ENCODE data around the gene BANF2. TPM values are rescaled to one million over a fixed set of nuclear protein-coding genes. Genes with fewer than 3 reads are reported as not detected.
A peak's percentile ranks its signal among the peaks of the same experiment; 100 is the strongest.

BANF2 gene
- total RNA-seq, 2 experiments from 2014 or later, result not detected

DNA sequence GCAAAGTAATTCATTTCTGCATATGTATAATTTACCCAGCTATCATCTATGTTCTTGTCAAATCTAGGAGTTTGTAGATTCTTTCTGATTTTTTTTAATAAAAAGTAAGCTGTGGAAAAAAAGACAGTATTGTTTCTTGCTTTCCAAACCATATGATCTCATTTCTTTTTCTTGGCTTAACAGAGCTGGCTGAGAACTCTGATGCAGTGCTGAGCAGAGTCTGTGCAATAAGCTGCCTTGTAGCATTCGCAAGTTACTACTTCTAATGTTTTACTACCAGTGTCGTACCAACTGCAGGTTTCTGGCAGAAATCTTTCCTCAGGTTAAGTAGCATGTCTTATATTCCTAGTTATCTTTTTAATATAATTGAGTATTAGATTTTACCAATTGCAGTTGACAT, 33.3 kb upstream of the BANF2 start:
- H3K4me1 Mint-ChIP-seq (ENCODE audit: low read depth), result peaks cover 43% of the 10 kb centered on the region
- H3K9me3 Mint-ChIP-seq, result no peaks in the 10 kb centered on the region
- H3K4me3 Mint-ChIP-seq, result no peak overlapping the region
- no peak overlapping the region for H3K27ac Mint-ChIP-seq
- ChIA-PET POLR2A (interaction anchor here (1.0 to 2.0 kb wide), 2 partner anchors 9 to 15 kb away, joined by 4 to 8 read pairs; partner anchors contain the start of gene RRBP1), CTCF (interaction anchor here (1.0 to 6.3 kb wide), 3 partner anchors 10 to 49 kb away, joined by 4 to 48 read pairs (median 9); partner anchors contain the start of gene RRBP1)
- peak; percentile 3 for DNase-seq
- intact Hi-C loops (cut with micrococcal nuclease), result loop anchor here (5.0 kb wide), 2 partner anchors 134 to 159 kb away; partner anchors contain the start of gene BFSP1
- no peaks in the 10 kb centered on the region for H3K27me3 Mint-ChIP-seq
- peaks cover 1% of the 10 kb centered on the region for H3K36me3 Mint-ChIP-seq

DNA sequence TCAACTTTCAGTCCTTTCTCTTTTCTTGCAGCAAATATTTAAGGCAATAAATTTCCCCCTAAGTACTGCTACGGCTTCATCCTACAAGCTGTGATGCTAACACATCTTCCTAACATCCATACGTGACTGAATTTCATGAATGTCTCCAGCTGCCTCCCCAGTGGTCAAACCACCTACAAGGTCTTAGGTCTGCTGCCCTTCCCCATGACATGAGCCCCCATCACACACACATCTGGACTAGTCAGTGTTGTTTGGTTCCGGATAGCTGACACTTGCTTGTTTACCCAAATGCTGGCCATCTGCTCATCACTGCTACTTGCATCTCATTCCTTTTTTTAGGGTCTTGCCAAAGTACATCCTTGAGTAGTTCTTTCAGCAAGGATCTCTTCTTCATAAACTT, 32.3 kb upstream of the BANF2 start:
- Mint-ChIP-seq H3K27me3 (no peaks in the 10 kb centered on the region), H3K27ac (no peak overlapping the region), H3K4me3 (no peak overlapping the region), H3K36me3 (peaks cover 1% of the 10 kb centered on the region), H3K4me1 (ENCODE audit: low read depth) (peaks cover 37% of the 10 kb centered on the region), H3K9me3 (no peaks in the 10 kb centered on the region)
- no peak for DNase-seq
- CTCF ChIA-PET, result interaction anchor here (6.3 kb wide), 1 partner anchor 14 kb away, joined by 48 read pairs; the partner anchor contains the start of gene RRBP1
- POLR2A ChIA-PET, result interaction anchor here (2.0 kb wide), 1 partner anchor 14 kb away, joined by 8 read pairs; the partner anchor contains the start of gene RRBP1
- intact Hi-C loops (cut with micrococcal nuclease), result loop anchor here (5.0 kb wide), 2 partner anchors 135 to 160 kb away; partner anchors contain the start of gene BFSP1

DNA sequence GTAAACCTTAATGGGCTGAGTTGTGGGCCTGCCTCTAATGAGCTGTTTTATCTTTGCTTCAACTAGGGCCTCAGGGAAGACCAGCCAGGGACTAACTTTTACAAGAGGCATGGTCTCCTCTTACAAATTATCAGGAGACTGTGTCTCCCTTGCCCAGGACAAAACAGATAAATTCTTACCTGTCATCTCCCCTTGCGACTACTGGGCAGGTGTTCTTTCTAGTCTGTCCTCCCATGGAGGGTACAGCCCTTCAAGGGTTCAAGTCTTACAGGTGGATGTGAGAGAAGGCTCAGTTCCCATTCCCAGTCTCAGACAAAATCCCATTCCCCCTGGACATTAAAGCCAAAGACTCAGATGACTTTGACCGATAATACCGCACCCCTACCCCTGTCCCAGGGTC, 31.3 kb upstream of the BANF2 start:
- Mint-ChIP-seq H3K27ac (no peak overlapping the region), H3K4me3 (no peak overlapping the region), H3K36me3 (no peaks in the 10 kb centered on the region), H3K9me3 (no peaks in the 10 kb centered on the region), H3K4me1 (ENCODE audit: low read depth) (peaks cover 35% of the 10 kb centered on the region), H3K27me3 (no peaks in the 10 kb centered on the region)
- intact Hi-C loops (cut with micrococcal nuclease), result loop anchor here (5.0 kb wide), 2 partner anchors 136 to 161 kb away; partner anchors contain the start of gene BFSP1
- POLR2A ChIA-PET, result no interaction called here
- CTCF ChIA-PET, result interaction anchor here (6.3 kb wide), 1 partner anchor 13 kb away, joined by 48 read pairs; the partner anchor contains the start of gene RRBP1
- DNase-seq, result no peak

DNA sequence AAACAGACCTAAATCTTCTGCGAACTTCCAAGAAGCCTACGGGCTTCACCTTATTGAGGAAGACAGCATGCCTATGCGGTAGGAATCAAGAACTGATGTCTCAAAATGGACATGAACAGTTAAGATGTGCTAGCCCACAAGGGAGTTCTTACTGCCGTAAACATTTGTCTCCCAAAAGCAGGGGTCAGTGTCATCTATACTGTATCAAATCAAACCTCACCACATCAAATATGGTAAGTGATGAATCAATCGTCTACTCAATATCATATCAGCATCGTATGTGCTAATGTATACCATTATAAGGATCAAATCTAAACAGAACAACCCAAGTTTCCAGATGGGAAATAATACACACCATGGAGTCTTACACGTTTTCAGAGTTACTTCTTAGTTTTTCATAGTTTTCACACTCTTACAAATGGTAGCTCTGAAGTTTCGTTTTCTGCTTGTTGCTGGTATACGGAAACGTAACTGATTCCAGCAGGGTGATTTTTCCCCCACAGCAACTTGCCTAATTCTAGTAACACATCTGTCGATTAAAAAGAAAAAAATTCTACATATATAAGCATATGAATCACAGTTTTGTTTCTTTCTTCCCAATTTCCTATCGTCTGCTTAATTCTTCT, 30.3 kb upstream of the BANF2 start:
- ChIA-PET CTCF (interaction anchor here (6.3 kb wide), 1 partner anchor 12 kb away, joined by 48 read pairs; the partner anchor contains the start of gene RRBP1), POLR2A (no interaction called here)
- no peaks in the 10 kb centered on the region for H3K36me3 Mint-ChIP-seq
- no peak overlapping the region for H3K27ac Mint-ChIP-seq
- no peak for DNase-seq
- no peak overlapping the region for H3K4me3 Mint-ChIP-seq
- H3K27me3 Mint-ChIP-seq, result no peaks in the 10 kb centered on the region
- intact Hi-C loops (cut with micrococcal nuclease), result loop anchor here (5.0 kb wide), 2 partner anchors 137 to 162 kb away; partner anchors contain the start of gene BFSP1
- no peaks in the 10 kb centered on the region for H3K9me3 Mint-ChIP-seq
- peaks cover 26% of the 10 kb centered on the region for H3K4me1 Mint-ChIP-seq (ENCODE audit: low read depth)

GRCh38 chr20:17671011-17671410, 28.8 kb upstream of the BANF2 start:
- Mint-ChIP-seq H3K27me3 (no peaks in the 10 kb centered on the region), H3K9me3 (no peaks in the 10 kb centered on the region), H3K27ac (no peak overlapping the region), H3K36me3 (no peaks in the 10 kb centered on the region), H3K4me3 (no peak overlapping the region), H3K4me1 (ENCODE audit: low read depth) (peaks cover 13% of the 10 kb centered on the region)
- ChIA-PET CTCF (interaction anchor here (1.3 kb wide), 1 partner anchor 11 kb away, joined by 4 read pairs; the partner anchor contains the start of gene RRBP1), POLR2A (no interaction called here)
- no peak for DNase-seq
- intact Hi-C loops (cut with micrococcal nuclease), result no loop called here

GRCh38 chr20:17671565-17671964, 28.2 kb upstream of the BANF2 start:
- H3K4me3 Mint-ChIP-seq, result no peak overlapping the region
- peaks cover 8% of the 10 kb centered on the region for H3K4me1 Mint-ChIP-seq (ENCODE audit: low read depth)
- no peak for DNase-seq
- no peaks in the 10 kb centered on the region for H3K27me3 Mint-ChIP-seq
- ChIA-PET POLR2A (no interaction called here), CTCF (interaction anchor here (2.9 kb wide), 1 partner anchor 11 kb away, joined by 13 read pairs; the partner anchor contains the start of gene RRBP1)
- H3K27ac Mint-ChIP-seq, result no peak overlapping the region
- intact Hi-C loops (cut with micrococcal nuclease), result no loop called here
- H3K9me3 Mint-ChIP-seq, result no peaks in the 10 kb centered on the region
- H3K36me3 Mint-ChIP-seq, result no peaks in the 10 kb centered on the region

GRCh38 chr20:17673084-17673483, 26.7 kb upstream of the BANF2 start:
- CTCF ChIA-PET, result interaction anchor here (2.9 kb wide), 1 partner anchor 9 kb away, joined by 13 read pairs; the partner anchor contains the start of gene RRBP1
- Mint-ChIP-seq H3K27ac (no peak overlapping the region), H3K4me3 (no peak overlapping the region), H3K36me3 (no peaks in the 10 kb centered on the region), H3K9me3 (no peaks in the 10 kb centered on the region), H3K27me3 (no peaks in the 10 kb centered on the region), H3K4me1 (ENCODE audit: low read depth) (peaks cover 8% of the 10 kb centered on the region)
- DNase-seq, result no peak
- intact Hi-C loops (cut with micrococcal nuclease), result no loop called here
- POLR2A ChIA-PET, result no interaction called here

GRCh38 chr20:17674722-17675518, 24.8 kb upstream of the BANF2 start:
- POLR2A ChIA-PET, result no interaction called here
- peaks cover 8% of the 10 kb centered on the region for H3K36me3 Mint-ChIP-seq

GRCh38 chr20:17675519-17676377, 24.0 kb upstream of the BANF2 start:
- ChIA-PET POLR2A (no interaction called here), CTCF (interaction anchor here (0.6 to 0.7 kb wide), 2 partner anchors 16 to 289 kb away, joined by 3 read pairs; no protein-coding TSS in a partner anchor)
- Mint-ChIP-seq H3K27me3 (no peaks in the 10 kb centered on the region), H3K27ac (no peak overlapping the region), H3K36me3 (peaks cover 8% of the 10 kb centered on the region), H3K9me3 (no peaks in the 10 kb centered on the region), H3K4me3 (no peak overlapping the region), H3K4me1 (ENCODE audit: low read depth) (peaks cover 17% of the 10 kb centered on the region)
- DNase-seq, result no peak
- intact Hi-C loops (cut with micrococcal nuclease), result no loop called here

More at GRCh38 chr20:17674722-17675518, 24.8 kb upstream of the BANF2 start:
- no peaks in the 10 kb centered on the region for H3K9me3 Mint-ChIP-seq
- no peak overlapping the region for H3K4me3 Mint-ChIP-seq
- no peak for DNase-seq
- CTCF ChIA-PET, result interaction anchor here (0.6 kb wide), 1 partner anchor 17 kb away, joined by 3 read pairs; no protein-coding TSS in a partner anchor
- no peaks in the 10 kb centered on the region for H3K27me3 Mint-ChIP-seq
- H3K4me1 Mint-ChIP-seq (ENCODE audit: low read depth), result peaks cover 12% of the 10 kb centered on the region
- H3K27ac Mint-ChIP-seq, result no peak overlapping the region
- intact Hi-C loops (cut with micrococcal nuclease), result no loop called here

- Mint-ChIP-seq H3K9me3 (no peaks in the 10 kb centered on the region), H3K36me3 (peaks cover 8% of the 10 kb centered on the region), H3K4me3 (no peak overlapping the region), H3K4me1 (ENCODE audit: low read depth) (peaks cover 17% of the 10 kb centered on the region), H3K27me3 (no peaks in the 10 kb centered on the region), H3K27ac (no peak overlapping the region)
- ChIA-PET POLR2A (no interaction called here), CTCF (interaction anchor here (0.7 kb wide), 1 partner anchor 289 kb away, joined by 3 read pairs; no protein-coding TSS in a partner anchor)
- intact Hi-C loops (cut with micrococcal nuclease), result no loop called here
- DNase-seq, result no peak
Observed at GRCh38 chr20:17676378-17676759, 23.4 kb upstream of the BANF2 start.

- no peak for DNase-seq
- H3K36me3 Mint-ChIP-seq, result peaks cover 8% of the 10 kb centered on the region
- no peaks in the 10 kb centered on the region for H3K9me3 Mint-ChIP-seq
- H3K4me1 Mint-ChIP-seq (ENCODE audit: low read depth), result peaks cover 17% of the 10 kb centered on the region
- CTCF ChIA-PET, result no interaction called here
- POLR2A ChIA-PET, result no interaction called here
- H3K4me3 Mint-ChIP-seq, result no peak overlapping the region
- H3K27ac Mint-ChIP-seq, result no peak overlapping the region
- intact Hi-C loops (cut with micrococcal nuclease), result no loop called here
- H3K27me3 Mint-ChIP-seq, result no peaks in the 10 kb centered on the region
Observed at GRCh38 chr20:17676942-17677341, 22.8 kb upstream of the BANF2 start.

Measured in activated CD4-positive, alpha-beta memory T cell treated with anti-CD3 and anti-CD28 coated beads for 36 hours (primary cell).